ENCODE measurements around the gene TAS2R42.

DNA sequence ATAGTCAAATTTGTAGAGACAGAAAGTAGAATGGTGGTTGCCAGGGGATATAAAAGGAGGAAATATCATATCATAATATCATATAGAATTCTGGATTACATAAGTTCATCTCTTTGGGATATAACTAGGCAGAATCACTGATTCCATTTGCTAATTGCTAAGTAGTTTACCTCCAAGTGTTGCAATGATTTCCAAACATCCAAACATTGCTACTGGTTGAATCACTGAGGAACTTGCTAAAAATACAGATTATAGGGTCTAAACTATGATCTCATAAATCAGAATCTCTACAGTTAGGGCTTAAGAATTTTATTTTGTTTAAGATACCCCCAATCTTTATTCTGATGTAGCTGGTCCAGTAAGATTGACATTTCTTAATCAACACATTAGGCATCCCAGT is 16.1 kb upstream of the TAS2R42 start:
- TF ChIP-seq, protein P1, sequence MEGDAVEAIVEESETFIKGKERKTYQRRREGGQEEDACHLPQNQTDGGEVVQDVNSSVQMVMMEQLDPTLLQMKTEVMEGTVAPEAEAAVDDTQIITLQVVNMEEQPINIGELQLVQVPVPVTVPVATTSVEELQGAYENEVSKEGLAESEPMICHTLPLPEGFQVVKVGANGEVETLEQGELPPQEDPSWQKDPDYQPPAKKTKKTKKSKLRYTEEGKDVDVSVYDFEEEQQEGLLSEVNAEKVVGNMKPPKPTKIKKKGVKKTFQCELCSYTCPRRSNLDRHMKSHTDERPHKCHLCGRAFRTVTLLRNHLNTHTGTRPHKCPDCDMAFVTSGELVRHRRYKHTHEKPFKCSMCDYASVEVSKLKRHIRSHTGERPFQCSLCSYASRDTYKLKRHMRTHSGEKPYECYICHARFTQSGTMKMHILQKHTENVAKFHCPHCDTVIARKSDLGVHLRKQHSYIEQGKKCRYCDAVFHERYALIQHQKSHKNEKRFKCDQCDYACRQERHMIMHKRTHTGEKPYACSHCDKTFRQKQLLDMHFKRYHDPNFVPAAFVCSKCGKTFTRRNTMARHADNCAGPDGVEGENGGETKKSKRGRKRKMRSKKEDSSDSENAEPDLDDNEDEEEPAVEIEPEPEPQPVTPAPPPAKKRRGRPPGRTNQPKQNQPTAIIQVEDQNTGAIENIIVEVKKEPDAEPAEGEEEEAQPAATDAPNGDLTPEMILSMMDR (IDR thresholded peaks at IDR 0.05 in 8 of 11, conservative IDR thresholded peaks at IDR 0.05 in 3 of 11) = no peak
- TF ChIP-seq POLR2A (IDR thresholded peaks at IDR 0.05) (no peak), POLR2AphosphoS5 (IDR thresholded peaks at IDR 0.05) (no peak)

All from spleen (tissue), 7 donors.